ENCODE measurements around the gene TMEM236.

TMEM236 gene

GRCh38 chr10:17831341-17831740 is 79.3 kb downstream of the TMEM236 start:
- DNase-seq (ENCODE audit: low spot score): no peak

GRCh38 chr10:17831896-17832295 is 79.9 kb downstream of the TMEM236 start:
- DNase-seq (ENCODE audit: low spot score): no peak

GRCh38 chr10:17833656-17834055 is 81.7 kb downstream of the TMEM236 start:
- no peak for DNase-seq (ENCODE audit: low spot score)

- DNase-seq (ENCODE audit: low spot score): no peak
Observed at GRCh38 chr10:17835688-17836087, 83.7 kb downstream of the TMEM236 start.

GRCh38 chr10:17836942-17837341 is 84.9 kb downstream of the TMEM236 start:
- no peak for DNase-seq (ENCODE audit: low spot score)

- peak; percentile 13 for DNase-seq (ENCODE audit: low spot score)
Observed at GRCh38 chr10:17838080-17838648, 86.2 kb downstream of the TMEM236 start.

GRCh38 chr10:17841050-17841449 is 89.0 kb downstream of the TMEM236 start:
- DNase-seq (ENCODE audit: low spot score): no peak

- no peak for DNase-seq (ENCODE audit: low spot score)
Observed at GRCh38 chr10:17842641-17843040, 90.6 kb downstream of the TMEM236 start.

- DNase-seq (ENCODE audit: low spot score): peak; percentile 40
Observed at GRCh38 chr10:17847585-17848296, 95.7 kb downstream of the TMEM236 start.

- no peak for DNase-seq (ENCODE audit: low spot score)
Observed at GRCh38 chr10:17848646-17849045, 96.6 kb downstream of the TMEM236 start.

All from cerebellar cortex (tissue), 1 donor.